HG02973 (cell line): ENCODE results near the gene AMFR.

Experiments used
- ATAC-seq: cut with Tn5 transposase; IDR thresholded peaks from one replicate; pipeline ENCODE4 v1.9.1; 2021; ENCODE audit warnings: moderate library complexity; ENCODE audit not compliant: unreplicated experiment

Gene AMFR

DNA sequence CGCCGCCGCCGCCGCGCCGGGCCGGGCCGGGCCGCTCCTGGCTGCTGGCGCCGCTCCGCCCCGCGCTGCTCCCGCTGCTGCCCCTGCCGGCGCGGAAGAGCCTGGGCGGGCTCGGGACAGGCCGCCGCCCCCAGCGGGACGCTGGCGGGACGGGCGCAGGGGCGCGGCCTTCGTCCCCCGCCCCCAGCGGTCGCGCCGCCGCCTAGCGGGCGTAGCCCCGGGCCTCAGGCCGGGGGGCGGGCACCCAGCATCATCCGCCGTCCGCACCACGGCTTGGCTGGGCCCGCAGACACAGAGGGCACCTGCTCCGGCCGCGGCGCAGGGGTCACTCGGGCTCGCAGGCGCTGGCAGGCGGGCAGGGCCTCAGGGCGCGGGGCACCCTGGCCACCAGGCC lies at the start of gene AMFR:
AMFR (minus strand) TSS at position 107 of the 394 bp plus-strand sequence. CDS start 218 bp downstream, outside the sequence.
- ATAC-seq, result peak; percentile 76

DNA sequence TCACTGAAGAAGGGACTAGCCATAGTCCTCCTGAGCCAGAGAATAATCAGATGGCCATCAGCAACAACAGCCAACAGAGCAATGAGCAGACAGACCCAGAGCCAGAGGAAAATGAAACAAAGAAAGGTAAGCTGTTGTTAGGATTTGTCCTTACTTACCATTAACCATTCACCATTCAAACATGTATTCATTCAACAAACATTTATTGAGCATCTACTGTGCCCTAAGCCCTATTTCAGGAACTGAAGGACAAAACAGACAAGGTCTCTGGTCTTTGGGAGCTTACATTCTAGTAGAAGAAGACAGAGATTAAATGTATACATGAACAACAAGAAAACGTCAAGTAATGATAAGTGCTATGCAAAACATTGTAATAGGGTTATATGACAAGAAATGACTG lies 45.3 kb upstream of the AMFR start:
- ATAC-seq, result no peak

- ATAC-seq, result no peak
Measured at GRCh38 chr16:56470232-56470631, 44.9 kb upstream of the AMFR start.

DNA sequence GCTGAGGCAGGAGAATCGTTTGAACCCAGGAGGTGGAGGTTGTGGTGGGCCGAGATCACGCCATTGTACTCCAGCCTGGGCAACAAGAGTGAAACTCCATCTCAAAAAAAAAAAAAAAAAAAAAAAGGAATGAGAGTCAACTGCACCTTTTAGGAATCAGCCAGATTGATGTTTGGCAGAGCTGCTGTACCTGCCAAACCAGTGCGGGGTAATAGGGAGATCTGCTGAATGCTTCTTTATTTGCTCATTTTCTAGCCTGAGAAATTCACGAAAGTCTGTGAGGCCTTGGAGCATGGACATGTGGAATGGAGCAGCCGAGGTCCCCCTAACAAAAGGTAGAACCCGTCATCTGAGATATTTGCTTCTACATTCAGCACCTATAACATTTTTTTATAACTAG lies 44.4 kb upstream of the AMFR start:
- ATAC-seq, result no peak

DNA sequence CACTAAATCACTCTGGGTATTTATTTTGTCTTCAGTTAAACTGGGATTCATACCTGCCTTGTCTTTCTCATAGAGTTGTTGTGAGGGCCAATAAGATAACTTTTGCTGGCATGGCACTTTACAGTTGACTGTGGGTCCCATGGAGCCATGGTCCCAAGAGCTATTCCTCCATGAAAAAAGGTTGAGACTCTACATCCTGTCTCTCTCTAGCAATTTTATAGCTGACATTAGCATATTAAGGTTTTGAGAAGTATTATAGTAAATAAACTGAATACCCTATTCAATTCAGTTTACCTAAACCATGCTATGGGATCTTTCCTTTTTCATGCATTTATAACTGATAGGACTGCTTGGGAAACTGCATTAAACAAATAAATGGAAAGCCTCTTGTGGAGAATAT lies 43.5 kb upstream of the AMFR start:
- no peak for ATAC-seq

- no peak for ATAC-seq
Measured at GRCh38 chr16:56466344-56466743, 41.0 kb upstream of the AMFR start.

DNA sequence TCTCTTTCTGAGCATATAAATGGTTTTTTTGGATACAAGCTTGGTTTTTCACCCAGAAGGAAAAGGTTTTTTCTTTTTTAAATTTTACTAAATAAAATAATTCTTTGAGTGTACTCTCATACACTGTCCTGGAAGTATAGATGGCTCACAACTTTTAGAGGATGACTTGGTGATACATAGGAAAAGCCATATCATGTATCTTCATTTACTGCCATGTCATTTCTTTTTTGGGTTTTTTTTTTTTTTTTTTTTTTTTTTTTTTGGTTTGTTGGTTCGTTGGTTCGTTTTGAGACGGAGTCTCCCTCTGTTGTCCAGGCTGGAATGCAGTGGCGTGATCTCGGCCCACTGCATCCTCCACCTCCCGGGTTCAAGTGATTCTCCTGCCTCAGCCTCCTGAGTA lies 37.8 kb upstream of the AMFR start:
- no peak for ATAC-seq

DNA sequence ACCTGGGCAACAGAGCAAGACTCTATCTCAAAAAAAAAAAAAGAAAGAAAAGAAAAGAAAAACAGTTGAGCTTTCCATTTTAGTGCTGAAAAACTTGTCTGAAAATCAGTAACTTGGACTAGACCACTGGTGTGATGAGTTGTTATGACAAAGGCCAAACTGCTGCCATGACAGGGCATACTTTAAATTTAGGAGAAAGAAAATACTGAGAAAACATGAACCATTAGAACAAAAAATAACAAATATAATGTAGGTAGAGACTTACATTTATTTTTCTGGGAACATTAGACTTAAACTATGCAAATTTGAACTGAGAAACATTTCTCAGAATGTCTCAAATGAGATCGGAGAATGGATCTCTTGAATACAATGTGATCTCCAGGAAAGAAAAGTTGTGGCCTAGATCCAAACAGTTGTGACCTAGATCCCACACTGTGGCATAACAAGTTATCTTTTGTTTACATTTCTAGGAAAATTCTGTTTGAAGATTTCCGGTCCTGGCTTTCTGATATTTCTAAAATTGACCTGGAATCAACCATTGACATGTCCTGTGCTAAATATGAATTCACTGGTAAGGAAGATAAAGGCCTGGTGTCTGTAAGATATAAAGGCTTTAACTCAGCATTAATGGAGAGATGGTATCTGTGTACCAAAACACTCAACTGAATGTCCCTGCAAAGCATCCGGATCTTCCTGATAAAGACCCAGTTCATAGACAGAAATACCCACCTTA lies 36.9 kb upstream of the AMFR start:
- ATAC-seq, result no peak

- no peak for ATAC-seq
Measured at GRCh38 chr16:56460101-56460500, 34.8 kb upstream of the AMFR start.

- ATAC-seq, result no peak
Measured at GRCh38 chr16:56457927-56458470, 32.7 kb upstream of the AMFR start.

- ATAC-seq, result peak; percentile 34
Measured at GRCh38 chr16:56451753-56452689, 26.7 kb upstream of the AMFR start.

- ATAC-seq, result peak; percentile 95
Measured at GRCh38 chr16:56450986-56451752, 25.8 kb upstream of the AMFR start, which contains the start of the genes NUDT21 and OGFOD1. TSS of gene NUDT21 (minus strand) at chr16:56451332. CDS start at chr16:56451202, 130 bp downstream. TSS of gene OGFOD1 (plus strand) at chr16:56451554. CDS start at chr16:56451613, 59 bp downstream.

DNA sequence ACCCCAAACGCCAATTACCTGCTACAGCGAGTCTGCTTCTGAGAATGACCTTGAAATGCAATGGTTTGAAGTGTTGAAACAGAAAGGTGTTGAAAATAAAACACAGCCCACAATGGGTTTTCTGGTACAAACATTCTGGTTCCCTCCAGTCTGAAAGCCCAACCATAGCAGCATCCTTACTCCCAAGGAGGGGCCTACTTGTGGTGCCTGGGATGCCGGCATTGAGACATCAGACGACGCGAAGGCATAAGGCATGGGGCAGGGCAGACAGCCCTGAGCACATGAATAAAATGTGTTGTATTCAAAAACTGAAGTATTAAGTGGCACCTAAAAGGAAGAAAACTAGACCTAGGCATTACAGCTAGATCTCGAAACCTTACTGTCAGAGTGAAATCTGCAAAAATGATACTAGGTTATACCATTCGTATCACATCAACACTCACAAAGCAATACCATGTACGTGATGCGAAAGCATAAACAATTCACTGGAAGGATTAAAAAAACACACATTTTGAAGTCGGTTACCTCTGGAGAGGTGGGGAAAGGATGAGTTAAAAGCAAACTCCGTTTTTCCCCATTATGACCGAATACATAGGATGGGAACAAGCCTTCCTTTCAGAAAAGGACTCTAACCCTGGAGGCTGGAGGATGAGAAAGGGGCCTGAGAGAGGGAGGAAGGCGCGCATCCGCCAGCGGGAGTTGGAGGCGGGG lies 25.1 kb upstream of the AMFR start:
- ATAC-seq, result peak; percentile 31

DNA sequence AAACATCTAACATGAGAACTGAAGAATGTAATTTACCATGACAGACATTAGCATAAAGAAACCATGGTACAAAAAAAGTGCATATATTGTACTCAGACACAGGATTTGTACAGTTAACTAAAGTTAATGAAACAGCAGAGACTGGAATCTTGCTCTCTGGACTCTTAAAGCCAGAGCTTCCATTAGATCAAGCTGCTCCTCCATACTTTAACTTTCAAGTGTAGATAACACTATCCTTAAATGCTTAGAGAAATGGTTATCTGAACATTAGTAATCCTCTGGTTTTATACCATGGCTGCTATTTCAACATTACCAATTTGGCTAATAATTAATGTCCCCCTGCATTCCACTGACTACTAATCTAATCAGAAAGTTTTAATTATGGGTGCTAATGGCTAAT lies 22.7 kb upstream of the AMFR start:
- ATAC-seq, result no peak

DNA sequence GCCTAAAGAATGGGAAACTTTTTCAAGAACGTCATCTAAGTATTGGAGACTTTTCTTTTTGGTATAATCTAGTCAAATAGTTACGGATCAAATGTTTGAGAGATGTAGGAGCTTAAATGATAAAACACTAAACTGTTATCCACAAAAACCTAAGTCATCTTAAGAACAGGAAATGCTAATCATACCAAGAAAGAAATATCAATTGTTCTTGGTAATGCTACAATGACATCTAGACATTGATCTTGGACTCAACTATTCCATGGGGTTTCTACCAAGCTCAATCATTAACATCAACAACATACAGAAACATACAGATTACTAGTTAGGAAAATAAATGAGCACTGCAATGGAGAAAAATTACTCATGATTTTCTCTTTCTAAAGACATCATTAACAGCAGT lies 21.9 kb upstream of the AMFR start:
- ATAC-seq, result no peak

DNA sequence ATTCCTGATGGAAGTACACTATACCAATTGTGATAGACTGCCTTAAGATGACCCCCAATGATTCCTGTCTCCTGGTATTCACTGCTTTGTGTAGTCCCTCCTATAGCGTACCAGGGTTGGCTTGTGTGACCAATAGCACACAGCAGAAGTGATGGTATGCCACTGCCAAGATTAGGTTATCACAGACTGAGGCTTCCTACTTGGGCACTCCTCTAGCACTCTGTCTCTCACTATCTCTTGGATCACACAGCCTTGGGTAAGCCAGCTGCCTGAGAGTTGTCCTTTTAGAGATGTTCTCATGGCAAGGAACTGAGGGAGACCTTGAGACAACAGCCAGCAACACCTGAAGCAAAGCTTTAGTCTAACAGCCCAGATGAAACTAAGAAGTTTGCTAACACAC lies 12.7 kb upstream of the AMFR start:
- no peak for ATAC-seq

DNA sequence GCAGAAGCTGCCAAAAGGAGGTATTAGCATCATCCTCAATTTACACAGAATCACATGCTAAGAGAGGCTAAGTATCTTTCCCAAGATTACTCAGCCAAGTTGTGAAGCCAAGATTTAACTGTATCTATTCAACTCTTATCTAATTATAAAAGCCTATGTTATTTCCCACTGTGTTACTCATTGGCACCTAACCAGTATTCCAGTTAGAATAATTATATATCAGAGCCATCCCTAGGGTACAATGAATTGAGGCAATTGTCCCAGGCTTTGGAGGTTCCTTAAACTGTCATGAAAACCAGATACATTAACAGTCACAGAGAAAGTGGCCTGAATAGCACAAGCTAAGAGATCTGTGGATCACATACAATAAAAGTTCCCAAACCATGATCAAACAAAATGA lies 10.9 kb upstream of the AMFR start:
- ATAC-seq, result no peak

GRCh38 chr16:56428091-56428490 lies 2.7 kb upstream of the AMFR start:
- ATAC-seq, result no peak

DNA sequence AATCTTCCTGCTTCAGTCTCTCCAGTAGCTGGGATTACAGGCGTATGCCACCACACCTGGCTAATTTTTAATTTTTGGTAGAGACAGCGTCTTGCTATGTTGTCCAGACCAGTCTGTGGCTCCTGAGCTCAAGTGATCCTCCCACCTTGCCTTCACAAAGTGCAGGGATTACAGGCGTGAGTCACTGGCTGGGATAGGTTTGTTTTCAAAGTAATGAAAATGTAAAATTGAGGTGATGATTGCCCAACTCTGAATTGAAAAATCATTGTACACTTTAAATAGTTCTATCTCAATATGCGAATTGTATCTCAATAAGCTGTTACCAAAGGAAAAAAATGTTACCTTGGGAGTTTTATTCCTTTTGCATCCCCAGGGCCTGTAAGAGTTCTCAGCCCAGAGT lies 1.2 kb upstream of the AMFR start:
- ATAC-seq, result no peak

DNA sequence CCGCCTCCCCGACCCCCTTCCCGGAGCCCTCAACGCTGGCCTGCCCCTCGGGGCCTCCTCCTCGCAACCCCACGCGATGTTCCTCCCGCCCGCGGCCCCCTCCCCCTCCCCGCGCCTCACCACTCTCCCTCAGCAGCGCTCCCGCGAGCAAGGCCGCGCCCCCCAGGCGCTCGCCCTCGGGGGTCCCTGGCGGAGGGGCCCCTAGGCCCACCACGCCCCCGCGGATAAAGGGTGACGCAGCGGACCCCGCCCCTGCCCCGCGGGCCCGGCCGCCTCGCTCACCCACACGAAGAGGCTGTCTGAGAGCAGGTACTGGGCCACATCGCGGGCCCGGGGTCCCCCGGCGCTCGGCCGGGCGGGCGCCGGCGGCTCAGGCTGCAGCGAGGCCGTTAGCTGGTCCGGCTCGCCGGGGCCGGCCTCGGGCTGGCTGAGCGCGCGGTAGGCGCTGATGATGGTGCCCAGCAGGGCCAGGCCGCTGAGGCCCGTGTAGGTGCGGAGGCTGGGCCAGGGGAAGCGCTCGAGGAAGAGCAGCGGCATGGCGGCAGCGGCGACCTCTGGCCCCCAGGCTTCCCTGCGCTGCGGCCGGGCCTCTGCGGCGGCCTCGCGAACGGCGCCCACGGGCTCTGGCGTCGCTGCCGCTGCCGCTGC lies 430 bp downstream of the AMFR start:
- peak; percentile 30 for ATAC-seq
